GM12872 (cell line): ENCODE measurements around the gene KLF9.

Experiments
- CTCF ChIP-seq: IDR thresholded peaks from 3 replicates; pipeline ENCODE4 v1.5.1; 2011; ENCODE audit warnings: low read depth, mild to moderate bottlenecking, low read length, moderate library complexity; ENCODE audit not compliant: insufficient read depth

The KLF9 gene

GRCh38 chr9:70413464-70413798 is 1.0 kb downstream of the KLF9 start:
- no peak for TF ChIP-seq CTCF

GRCh38 chr9:70412832-70413463 is 1.5 kb downstream of the KLF9 start:
- TF ChIP-seq CTCF: no peak

- TF ChIP-seq CTCF: no peak
These were observed 2.3 kb downstream of the KLF9 start for GRCh38 chr9:70411930-70412831.

- TF ChIP-seq CTCF: no peak
These were observed 3.1 kb downstream of the KLF9 start for GRCh38 chr9:70411121-70411929.

- no peak for TF ChIP-seq CTCF
These were observed 4.1 kb downstream of the KLF9 start for GRCh38 chr9:70410368-70410767.

GRCh38 chr9:70409800-70410199 is 4.7 kb downstream of the KLF9 start:
- TF ChIP-seq CTCF: no peak

GRCh38 chr9:70409280-70409679 is 5.2 kb downstream of the KLF9 start:
- TF ChIP-seq CTCF: no peak
